ENCODE results near the gene TTLL9. TPM values are rescaled to one million over a fixed set of nuclear protein-coding genes. Genes with fewer than 3 reads are reported as not detected.

The TTLL9 gene
- total and polyA plus RNA-seq, 2 donors (not counting 1 experiment from before 2014, with no cell fraction given): 0.74 to 0.76 TPM

GRCh38 chr20:31951203-31951529, 80.7 kb downstream of the TTLL9 start:
- POLR2A ChIA-PET: no interaction called here
- peaks cover 0 to 4% (median 3%) of the 10 kb centered on the region in 3 donors for H3K9me3 ChIP-seq (ENCODE audit: control extremely low read depth in 1 of 3, control insufficient read depth in 2 of 3, insufficient read depth in 1 of 3, low read length in 2 of 3)
- DNase-seq (no peak), ATAC-seq (ENCODE audit: low read depth) (no peak)
- Mint-ChIP-seq H3K4me1 (peaks cover 28% of the 10 kb centered on the region), H3K9me3 (ENCODE audit: insufficient read depth) (no peaks in the 10 kb centered on the region), H3K4me3 (peak overlapping the region; percentile 99), H3K27ac (peak overlapping the region; percentile 98), H3K27me3 (peaks cover 14% of the 10 kb centered on the region)
- CTCF ChIA-PET: interaction anchor here (0.8 to 7.4 kb wide), 10 partner anchors 10 to 140 kb away, joined by 3 to 187 read pairs (median 13); no protein-coding TSS in a partner anchor
- WGBS (ENCODE audit: insufficient coverage): 9% methylated on average over 6 of the region's 6 CpGs
- H3K27me3 ChIP-seq (replicated peaks in 1 of 4; ENCODE audit: control extremely low read depth in 1 of 4, control insufficient read depth in 3 of 4, insufficient read depth in 4 of 4, low read length in 3 of 4): no peaks in the 10 kb centered on the region
- intact Hi-C loops (cut with micrococcal nuclease): no loop called here
- TF ChIP-seq CTCF (IDR thresholded peaks at IDR 0.05) (no peak), EZH2 (IDR thresholded peaks at IDR 0.05; ENCODE audit: borderline replicate concordance, insufficient read depth, low read depth, low read length, poor library complexity, severe bottlenecking) (no peak)
- peak overlapping the region in 1 of 2 donors; percentile 88 for H3K27ac ChIP-seq (ENCODE audit: low read length in 2 of 2)
- peaks cover 53% of the 10 kb centered on the region for H4K20me1 ChIP-seq (ENCODE audit: control insufficient read depth, insufficient read depth, low read length, poor library complexity, severe bottlenecking)
- H3K4me3 ChIP-seq (ENCODE audit: control extremely low read depth in 1 of 5, extremely low read depth in 1 of 5, insufficient read depth in 1 of 5, low read depth in 2 of 5, low read length in 4 of 5): peak overlapping the region; percentile 65 to 91 (median 86)
- peak overlapping the region; percentile 91 for H3K9ac ChIP-seq (ENCODE audit: low read length)
- H2AFZ ChIP-seq (ENCODE audit: insufficient read depth, low read depth, low read length, poor library complexity, severe bottlenecking): peak overlapping the region; percentile 94
- H3K4me1 ChIP-seq (ENCODE audit: control insufficient read depth in 2 of 2, insufficient read depth in 2 of 2, low read length in 2 of 2): peaks cover 14 to 18% of the 10 kb centered on the region in 2 donors
- peak overlapping the region; percentile 95 for H3K4me2 ChIP-seq (replicated peaks; ENCODE audit: low read depth, low read length, poor library complexity, severe bottlenecking)
- H3K79me2 ChIP-seq (ENCODE audit: control insufficient read depth, insufficient read depth, low read length): peaks cover 28% of the 10 kb centered on the region
- peaks cover 0 to 38% of the 10 kb centered on the region in 2 experiments for H3K36me3 ChIP-seq (replicated peaks in 1 of 2; ENCODE audit: control extremely low read depth in 1 of 2, control insufficient read depth in 1 of 2, extremely low read depth in 1 of 2, insufficient read depth in 2 of 2, low read length in 1 of 2)

All from B cell (primary cell).